ENCODE data around the gene BNC1. TPM values are rescaled to one million over a fixed set of nuclear protein-coding genes. Genes with fewer than 3 reads are reported as not detected.

BNC1 gene
- total RNA-seq = 6.1 and 7.0 TPM in 2 replicates

GRCh38 chr15:83284559-83285283, at the start of gene BNC1:
BNC1 (minus strand) TSS chr15:83284664; CDS start chr15:83284628, 36 bp downstream.

GRCh38 chr15:83207660-83208366, 76.7 kb downstream of the BNC1 start, which contains the start of gene HDGFL3:
HDGFL3 (minus strand) TSS chr15:83207823; CDS start chr15:83207414, 409 bp downstream.

Other genes starting within 250 kb of the BNC1 start
- 95.6 and 116 TPM in 2 replicates for gene BTBD1, start 217.4 kb downstream of the BNC1 start, total RNA-seq
- 0.11 TPM in 1 of 2 replicates, not detected in the other for gene TM6SF1, start 177.0 kb downstream of the BNC1 start, total RNA-seq
- 35.7 and 47.7 TPM in 2 replicates for gene HDGFL3, start 76.8 kb downstream of the BNC1 start, total RNA-seq
- gene SH3GL3, start 162.7 kb upstream of the BNC1 start, total RNA-seq = 0.65 TPM in 1 of 2 replicates, not detected in the other

Measured in articular chondrocyte of knee joint (primary cell).